Coronary artery (tissue), 2 donors: ENCODE data around the gene PSME2.

ENCODE experiments used
- DNase-seq: peaks from one replicate; pipeline ENCODE4 v3.0.0-alpha.2; 2017; ENCODE audit warnings: low spot score
- H3K27ac ChIP-seq, 2 donors: fragments of 200-600 bp; sonication (generic); one replicate each; pipeline ENCODE4 v1.5.1; 2016 to 2019
- H3K4me3 ChIP-seq: fragments of 200-600 bp; sonication (generic); 2 replicates; pipeline ENCODE4 v1.5.1; 2016; ENCODE audit warnings: mild to moderate bottlenecking, moderate library complexity
- CTCF ChIP-seq: fragments of 200-600 bp; sonication (generic); IDR thresholded peaks from one replicate; pipeline ENCODE4 v1.5.1; 2019; ENCODE audit warnings: antibody characterized with exemption

The PSME2 gene

DNA sequence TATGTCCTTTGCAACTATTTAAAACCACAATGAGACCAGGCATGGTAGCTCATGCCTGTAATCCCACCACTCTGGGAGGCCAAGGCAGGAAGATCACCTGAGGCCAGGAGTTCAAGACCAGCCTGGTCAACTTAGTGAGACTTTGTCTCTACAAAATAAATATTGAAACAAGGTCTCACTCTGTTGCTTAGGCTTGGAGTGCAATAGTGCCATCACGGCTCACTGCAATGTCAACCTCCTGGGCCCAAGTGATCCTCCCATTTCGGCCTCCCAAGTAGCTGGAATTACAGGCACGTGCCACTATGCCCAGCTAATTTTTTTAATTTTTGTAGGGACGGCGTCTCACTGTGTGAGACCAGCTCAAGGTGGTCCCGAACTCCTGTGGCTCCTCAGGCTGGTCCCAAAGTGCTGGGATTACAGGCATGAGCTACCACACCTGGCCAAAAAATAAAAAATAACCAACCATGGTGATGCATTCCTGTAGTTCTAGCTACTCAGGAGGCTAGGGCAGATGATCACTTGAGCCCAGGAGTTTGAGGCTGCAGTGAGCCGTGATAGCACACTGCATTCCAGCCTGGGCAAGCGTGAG, 16.9 kb downstream of the PSME2 start:
- no peak for TF ChIP-seq CTCF
- Histone ChIP-seq H3K27ac (no peak overlapping the region), H3K4me3 (no peak overlapping the region)
- DNase-seq, result no peak

GRCh38 chr14:24127673-24128072, 18.7 kb downstream of the PSME2 start:
- no peak for TF ChIP-seq CTCF
- no peak overlapping the region for H3K27ac ChIP-seq

DNA sequence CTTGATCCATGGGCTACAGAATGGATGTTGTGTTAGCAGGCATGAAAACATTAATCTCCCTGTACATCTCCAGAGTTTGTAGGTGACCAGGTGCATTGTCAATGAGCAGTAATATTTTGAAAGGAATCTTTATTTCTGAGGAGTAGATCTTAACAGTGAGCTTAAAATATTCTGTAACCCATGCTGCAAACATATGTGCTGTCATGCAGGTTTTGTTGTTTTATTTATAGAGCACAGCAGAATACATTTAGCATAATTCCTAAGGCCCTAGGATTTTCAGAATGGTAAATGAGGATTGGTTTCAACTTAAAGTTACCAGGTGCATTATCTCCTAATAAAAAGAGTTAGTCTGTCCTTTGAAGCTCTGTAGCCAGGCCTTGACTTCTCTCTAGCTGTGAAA, 19.5 kb downstream of the PSME2 start:
- no peak for DNase-seq
- no peak overlapping the region for H3K27ac ChIP-seq
- H3K4me3 ChIP-seq, result no peak overlapping the region
- no peak for TF ChIP-seq CTCF

More at GRCh38 chr14:24127673-24128072, 18.7 kb downstream of the PSME2 start:
- H3K4me3 ChIP-seq, result no peak overlapping the region
- DNase-seq, result no peak

- Histone ChIP-seq H3K4me3 (no peak overlapping the region), H3K27ac (no peak overlapping the region)
- TF ChIP-seq CTCF, result no peak
- DNase-seq, result no peak
Measured at GRCh38 chr14:24123424-24124417, 22.7 kb downstream of the PSME2 start.

GRCh38 chr14:24122898-24123297, 23.5 kb downstream of the PSME2 start:
- no peak for DNase-seq
- no peak for TF ChIP-seq CTCF
- H3K4me3 ChIP-seq, result no peak overlapping the region
- H3K27ac ChIP-seq, result no peak overlapping the region

DNA sequence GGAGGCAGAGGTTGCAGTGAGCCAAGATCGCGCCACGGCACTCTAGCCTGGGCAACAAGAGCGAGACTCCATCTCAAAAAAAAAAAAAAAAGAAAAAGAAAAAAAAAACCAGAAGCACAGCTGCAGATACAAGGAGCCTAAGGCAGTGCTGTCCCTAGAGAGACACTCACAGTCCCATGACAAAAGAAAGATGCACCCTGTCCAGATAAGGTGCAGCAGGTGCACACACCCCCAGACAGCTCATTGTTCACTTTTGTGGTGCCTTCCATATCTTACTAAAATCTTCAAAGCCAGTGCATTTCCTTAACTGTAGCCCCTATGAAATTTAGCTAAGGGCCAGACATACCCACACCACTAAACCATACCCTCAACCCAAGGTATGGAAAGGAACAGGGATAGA, 24.0 kb downstream of the PSME2 start:
- DNase-seq, result no peak
- Histone ChIP-seq H3K27ac (no peak overlapping the region), H3K4me3 (no peak overlapping the region)
- no peak for TF ChIP-seq CTCF
